Fibroblast of villous mesenchyme (primary cell): ENCODE data around the gene KRT81. TPM values are rescaled to one million over a fixed set of nuclear protein-coding genes. Genes with fewer than 3 reads are reported as not detected.

Experiments used
- DNase-seq: peaks from one replicate; pipeline ENCODE4 v3.0.0-alpha.2; 2010; ENCODE audit warnings: low read depth
- H3K4me3 ChIP-seq: 2 replicates; pipeline ENCODE4 v1.5.1; 2011; ENCODE audit warnings: low read depth, mild to moderate bottlenecking, low read length
- total RNA-seq: library from RNA; depleted of rRNA; stranded (reverse); fragments of >200 nt; gene quantifications from 2 replicates; pipeline ENCODE4 v1.2.3, GENCODE V29; 2012
- TF ChIP-seq, protein P1 (sequence below): IDR thresholded peaks from 2 replicates; pipeline ENCODE4 v1.5.1; 2012; ENCODE audit warnings: low read depth, mild to moderate bottlenecking, low read length; ENCODE audit not compliant: insufficient read depth

KRT81 gene
- total RNA-seq, 1 donor: not detected

DNA sequence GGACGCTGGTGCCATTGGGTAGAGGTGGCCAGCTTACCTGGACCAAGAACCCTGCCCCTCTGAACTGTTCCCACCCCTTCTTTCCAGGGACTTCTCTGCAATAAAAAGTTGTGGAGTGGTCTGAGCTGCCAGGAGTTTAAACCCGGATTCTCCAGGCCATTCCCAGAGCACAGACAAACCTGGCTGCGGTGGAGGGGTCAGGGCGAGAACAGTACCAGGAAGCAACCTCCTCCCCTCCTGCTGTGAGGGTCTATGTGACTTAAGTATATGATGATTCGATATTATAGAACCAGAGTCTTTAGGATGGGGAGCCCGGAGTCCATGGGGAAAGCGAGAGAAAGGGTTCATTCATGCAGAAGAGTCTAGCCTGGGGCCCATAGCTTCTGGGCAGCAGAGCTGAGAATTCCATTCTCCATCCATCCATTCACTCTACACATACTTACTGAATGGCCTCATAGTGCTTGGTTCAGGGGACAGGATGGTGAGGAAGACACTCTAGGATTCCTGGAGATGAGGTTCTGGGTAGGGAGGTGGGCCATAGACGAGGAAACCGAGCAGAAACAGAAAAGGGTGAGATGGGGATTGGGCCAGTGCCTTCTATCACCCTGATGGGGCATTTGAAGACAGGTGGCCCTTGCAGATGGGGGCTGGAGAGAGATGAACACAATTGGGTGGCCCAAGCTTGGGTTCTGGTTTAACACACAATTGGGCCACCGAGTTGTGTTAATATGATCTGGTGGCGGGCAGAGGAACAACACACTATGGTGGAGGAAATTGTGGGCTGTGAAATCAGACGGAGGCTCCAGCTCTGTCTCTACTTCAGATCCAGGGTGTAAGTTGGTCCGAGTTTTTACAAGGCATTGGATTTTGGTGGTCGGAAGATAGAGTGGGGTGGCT is 11.7 kb downstream of the KRT81 start:
- DNase-seq: peak; percentile 4
- no peak overlapping the region for H3K4me3 ChIP-seq
- TF ChIP-seq, protein P1, sequence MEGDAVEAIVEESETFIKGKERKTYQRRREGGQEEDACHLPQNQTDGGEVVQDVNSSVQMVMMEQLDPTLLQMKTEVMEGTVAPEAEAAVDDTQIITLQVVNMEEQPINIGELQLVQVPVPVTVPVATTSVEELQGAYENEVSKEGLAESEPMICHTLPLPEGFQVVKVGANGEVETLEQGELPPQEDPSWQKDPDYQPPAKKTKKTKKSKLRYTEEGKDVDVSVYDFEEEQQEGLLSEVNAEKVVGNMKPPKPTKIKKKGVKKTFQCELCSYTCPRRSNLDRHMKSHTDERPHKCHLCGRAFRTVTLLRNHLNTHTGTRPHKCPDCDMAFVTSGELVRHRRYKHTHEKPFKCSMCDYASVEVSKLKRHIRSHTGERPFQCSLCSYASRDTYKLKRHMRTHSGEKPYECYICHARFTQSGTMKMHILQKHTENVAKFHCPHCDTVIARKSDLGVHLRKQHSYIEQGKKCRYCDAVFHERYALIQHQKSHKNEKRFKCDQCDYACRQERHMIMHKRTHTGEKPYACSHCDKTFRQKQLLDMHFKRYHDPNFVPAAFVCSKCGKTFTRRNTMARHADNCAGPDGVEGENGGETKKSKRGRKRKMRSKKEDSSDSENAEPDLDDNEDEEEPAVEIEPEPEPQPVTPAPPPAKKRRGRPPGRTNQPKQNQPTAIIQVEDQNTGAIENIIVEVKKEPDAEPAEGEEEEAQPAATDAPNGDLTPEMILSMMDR: peak; percentile 4

DNA sequence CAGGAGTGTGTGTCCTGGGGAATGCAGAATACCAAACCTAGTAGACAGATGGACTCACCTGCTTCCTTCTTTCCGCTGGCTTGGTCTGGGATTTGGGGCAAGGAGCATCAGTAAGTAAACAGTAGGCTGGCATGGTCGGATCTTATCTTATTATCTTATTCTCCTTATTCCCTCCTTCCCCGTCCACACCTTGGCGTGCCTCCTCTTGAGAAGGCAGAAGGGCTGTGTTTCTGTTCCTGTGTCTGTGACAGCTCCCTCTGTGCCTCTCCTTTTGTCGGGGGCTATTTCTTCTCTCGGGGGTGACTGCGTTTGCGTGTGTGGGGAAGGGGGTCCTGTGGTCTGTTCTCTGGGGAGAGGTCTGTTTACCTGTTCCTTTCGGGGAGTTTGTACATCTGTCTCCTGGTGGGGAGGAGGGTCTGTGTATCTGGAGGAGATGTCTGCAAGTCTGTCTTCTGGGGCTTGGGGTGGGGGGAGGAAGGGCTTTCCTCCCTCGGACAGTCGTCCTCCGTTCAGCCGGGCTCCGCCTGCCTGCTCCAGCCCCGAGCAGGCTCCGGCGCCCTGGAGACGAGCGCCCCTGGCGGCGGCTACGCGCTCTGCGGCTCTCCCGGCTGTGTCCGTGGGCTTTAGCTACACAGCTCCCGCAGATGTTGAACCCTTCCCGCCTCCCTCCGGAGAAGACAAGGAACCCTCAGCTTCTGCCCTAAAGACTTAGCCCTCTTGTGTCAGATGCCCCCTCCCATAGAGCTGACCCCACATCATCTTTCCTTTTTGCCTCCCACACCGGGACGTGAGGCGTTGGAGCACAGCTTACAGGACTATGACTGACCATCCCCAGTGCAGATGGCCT is 12.5 kb downstream of the KRT81 start:
- peak overlapping the region; percentile 42 for H3K4me3 ChIP-seq
- peak; percentile 71 for DNase-seq
- TF ChIP-seq, protein P1: peak; percentile 98

DNA sequence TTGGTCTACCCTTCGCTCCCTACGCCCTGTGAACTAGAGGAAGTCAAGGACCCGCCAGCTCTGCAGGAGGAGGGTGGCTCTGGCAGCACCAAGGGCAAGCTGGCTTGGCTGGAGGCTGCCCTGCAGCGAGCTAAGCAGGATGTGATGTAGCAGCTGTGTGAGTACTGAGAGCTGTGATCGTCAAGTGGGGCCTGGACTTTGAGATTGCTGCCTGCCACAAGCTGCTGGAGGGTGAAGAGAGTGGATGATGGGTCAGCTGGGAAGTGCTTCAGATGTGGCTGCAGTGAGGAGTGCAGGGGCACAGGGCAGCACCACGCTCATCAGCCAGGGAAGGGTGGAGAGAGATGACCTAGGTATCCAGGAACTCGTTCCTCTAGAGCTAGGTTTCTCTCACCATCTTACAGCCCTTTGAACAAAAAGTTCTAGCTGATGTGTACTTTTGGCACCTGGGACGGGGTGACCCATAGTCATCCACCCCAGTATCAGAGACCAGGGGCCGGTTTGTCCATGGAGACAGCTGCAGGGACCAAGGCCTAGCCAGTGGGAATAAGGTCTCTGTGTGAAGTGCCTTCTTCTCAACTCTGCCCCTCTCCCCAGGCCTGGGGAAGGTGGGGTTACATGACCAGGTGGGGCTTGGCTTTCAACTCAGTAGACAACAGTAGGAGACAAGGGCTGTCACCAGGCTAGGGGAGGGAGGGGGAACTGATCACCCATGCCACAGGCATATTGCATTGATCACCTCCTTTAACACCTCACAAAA is 13.7 kb downstream of the KRT81 start:
- no peak overlapping the region for H3K4me3 ChIP-seq
- no peak for DNase-seq
- TF ChIP-seq, protein P1: no peak

DNA sequence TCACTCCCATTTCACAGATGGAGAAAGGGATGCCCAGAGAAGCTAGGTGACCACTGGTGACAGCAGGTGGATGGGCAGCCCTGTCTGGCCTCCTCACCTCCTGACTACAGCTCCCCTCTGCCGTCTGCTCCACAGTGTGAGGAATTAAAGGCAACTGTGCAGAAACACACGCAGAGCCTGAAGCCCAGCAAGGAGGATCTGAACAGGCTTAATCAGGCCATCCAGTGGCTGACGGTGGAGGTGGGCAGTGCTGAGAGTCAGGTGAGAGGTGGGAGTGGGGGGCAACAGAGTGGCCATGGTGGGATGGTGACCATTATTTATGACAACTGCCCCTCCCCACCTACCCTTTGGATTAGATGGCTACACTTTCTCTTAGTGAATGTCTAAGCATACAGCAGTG is 15.6 kb downstream of the KRT81 start:
- no peak for DNase-seq
- TF ChIP-seq, protein P1: no peak
- no peak overlapping the region for H3K4me3 ChIP-seq

DNA sequence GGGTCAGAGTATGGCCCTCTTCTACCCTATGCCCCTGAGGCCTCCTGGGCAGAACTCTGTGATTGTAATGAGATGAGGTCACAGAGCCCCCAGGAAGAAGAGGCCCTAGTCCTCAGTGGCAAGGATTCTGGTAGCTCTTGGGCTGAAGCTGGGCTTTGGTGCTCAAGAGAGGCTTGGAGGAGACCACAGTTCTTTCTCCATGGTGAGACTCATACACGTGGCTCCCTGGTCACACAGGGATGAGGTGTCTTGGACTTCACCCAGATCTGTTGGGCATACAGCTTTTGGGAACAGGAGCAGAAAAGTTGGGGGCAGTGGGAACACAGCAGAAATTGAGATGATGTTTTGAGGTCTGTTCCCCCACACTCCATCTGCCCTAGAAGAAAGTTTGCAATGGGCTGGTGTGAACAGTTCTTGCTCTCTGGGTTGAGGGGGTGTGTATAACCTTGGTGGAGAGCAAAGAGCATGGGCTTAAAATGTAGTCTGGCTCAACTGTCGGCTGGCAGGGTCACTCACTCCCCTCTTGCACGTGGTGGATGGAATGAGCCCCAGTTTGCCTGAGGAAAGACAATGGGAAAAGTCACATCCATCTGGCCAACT is 16.7 kb downstream of the KRT81 start, which contains the start of gene KRT86:
Gene KRT86 (plus strand): TSS at position 125 of the 600 bp plus-strand sequence. CDS start 27,272 bp downstream, outside the sequence.
- DNase-seq: no peak
- H3K4me3 ChIP-seq: no peak within 1 kb of the TSS

More for the DNA sequence above, 16.7 kb downstream of the KRT81 start, which contains the start of gene KRT86:
- TF ChIP-seq, protein P1: no peak
